GM18498 (cell line): Measurements from ENCODE around the gene CNGA4.
"Not testable (repeated sequence)": the region's sequence is repeated elsewhere in the genome, so short reads cannot be mapped to it uniquely, and the experiment has no call there.

Source experiments
- ATAC-seq: cut with Tn5 transposase; IDR thresholded peaks from one replicate; pipeline ENCODE4 v1.9.1; 2021; ENCODE audit warnings: mild to moderate bottlenecking, moderate library complexity; ENCODE audit not compliant: unreplicated experiment

Gene CNGA4

GRCh38 chr11:6260207-6260726, 21.4 kb downstream of the CNGA4 start:
- no peak for ATAC-seq

GRCh38 chr11:6263662-6264061, 24.8 kb downstream of the CNGA4 start:
- no peak for ATAC-seq

GRCh38 chr11:6268820-6269219, 29.9 kb downstream of the CNGA4 start:
- ATAC-seq: no peak

GRCh38 chr11:6269994-6270393, 31.1 kb downstream of the CNGA4 start:
- ATAC-seq: no peak

- ATAC-seq: no peak
These were observed 31.8 kb downstream of the CNGA4 start for GRCh38 chr11:6270584-6271246.

GRCh38 chr11:6271598-6271997, 32.7 kb downstream of the CNGA4 start:
- no peak for ATAC-seq

- no peak for ATAC-seq
These were observed 34.3 kb downstream of the CNGA4 start for GRCh38 chr11:6273188-6273587.

GRCh38 chr11:6280809-6281208, 41.9 kb downstream of the CNGA4 start:
- not testable (repeated sequence) for ATAC-seq

GRCh38 chr11:6283453-6284023, 44.6 kb downstream of the CNGA4 start:
- ATAC-seq: no peak

GRCh38 chr11:6284250-6284649, 45.4 kb downstream of the CNGA4 start:
- no peak for ATAC-seq

- no peak for ATAC-seq
These were observed 46.1 kb downstream of the CNGA4 start for GRCh38 chr11:6285019-6285418.
